K562 (cell line): ENCODE results near the gene ACTR3C. TPM values are rescaled to one million over a fixed set of nuclear protein-coding genes. Genes with fewer than 3 reads are reported as not detected.

Source experiments
- ATF1 ChIP-seq, 2 experiments: fragments of 450-650 bp in 1 of 2; IDR thresholded peaks; 2 replicates each; pipeline ENCODE4 v1.6.1; 2016; ENCODE audit warnings: missing compliant biosample characterization in 1 of 2, missing genetic modification characterization in 1 of 2
- BCL6 ChIP-seq: fragments of 250-450 bp; sonication (Bioruptor Pico); IDR thresholded peaks from 2 replicates; pipeline ENCODE4 v1.4.0; 2020
- C11orf30 ChIP-seq: fragments of 450-650 bp; IDR thresholded peaks from 2 replicates; pipeline ENCODE4 v1.6.1; 2016; ENCODE audit warnings: low read depth, mild to moderate bottlenecking
- CBFA2T3 ChIP-seq: fragments of 450-650 bp; IDR thresholded peaks from 2 replicates; pipeline ENCODE4 v1.6.1; 2017
- CBX1 ChIP-seq: sonication (generic); IDR thresholded peaks from 2 replicates; pipeline ENCODE4 v1.6.1; 2016; ENCODE audit warnings: antibody characterized with exemption, low read depth, mild to moderate bottlenecking
- CHD2 ChIP-seq: IDR thresholded peaks from 2 replicates; pipeline ENCODE4 v1.6.1; 2011; ENCODE audit warnings: low read depth, low read length
- E2F3 ChIP-seq: fragments of 250-450 bp; sonication (Bioruptor Pico); IDR thresholded peaks from 2 replicates; pipeline ENCODE4 v1.4.0; 2020; ENCODE audit warnings: mild to moderate bottlenecking
- ESRRA ChIP-seq: fragments of 450-650 bp; IDR thresholded peaks from 2 replicates; pipeline ENCODE4 v1.6.1; 2014; ENCODE audit warnings: low read depth, mild to moderate bottlenecking, moderate library complexity, borderline replicate concordance
- HDAC1 ChIP-seq, 2 experiments: fragments of 450-650 bp; IDR thresholded peaks; 2 replicates each; pipeline ENCODE4 v1.6.1; 2016 to 2017; ENCODE audit warnings: inconsistent platforms in 1 of 2, mild to moderate bottlenecking in 1 of 2, moderate library complexity in 1 of 2
- HMG20A ChIP-seq: fragments of 450-650 bp; formaldehyde crosslinking; conservative IDR thresholded peaks from 2 replicates; pipeline ENCODE4 v1.4.0; 2020; ENCODE audit warnings: mild to moderate bottlenecking, mixed read lengths
- ILF3 ChIP-seq: fragments of 450-650 bp; IDR thresholded peaks from 2 replicates; pipeline ENCODE4 v1.6.1; 2018; ENCODE audit warnings: antibody characterized with exemption, mild to moderate bottlenecking, moderate library complexity, borderline replicate concordance
- IRF2 ChIP-seq: sonication (generic); formaldehyde crosslinking; IDR thresholded peaks from 2 replicates; pipeline ENCODE4 v1.8.1; 2022; ENCODE audit warnings: mild to moderate bottlenecking, missing genetic modification reagents
- KDM1A ChIP-seq, 2 experiments: fragments of 450-650 bp; IDR thresholded peaks; 2 replicates each; pipeline ENCODE4 v1.6.1; 2016; ENCODE audit warnings: mild to moderate bottlenecking in 2 of 2
- MTA3 ChIP-seq: fragments of 450-650 bp; formaldehyde crosslinking; IDR thresholded peaks from 2 replicates; pipeline ENCODE4 v1.6.1; 2017; ENCODE audit warnings: mild to moderate bottlenecking, borderline replicate concordance
- MYC ChIP-seq, 2 experiments: fragments of 250-450 bp in 1 of 2; sonication (Bioruptor Pico) in 1 of 2; IDR thresholded peaks; 2 replicates each; pipeline versions ENCODE4 v1.5.1 to v1.6.1; 2012 to 2021; ENCODE audit warnings: low read depth in 2 of 2, borderline replicate concordance in 1 of 2, improper control_type of control experiment in 1 of 2, low read length in 1 of 2, mild to moderate bottlenecking in 1 of 2, moderate library complexity in 1 of 2
- NBN ChIP-seq: fragments of 450-650 bp; IDR thresholded peaks from 2 replicates; pipeline ENCODE4 v1.6.1; 2016; ENCODE audit warnings: low read depth, mild to moderate bottlenecking
- NCOR1 ChIP-seq: fragments of 450-650 bp; IDR thresholded peaks from 2 replicates; pipeline ENCODE4 v1.6.1; 2016; ENCODE audit warnings: mild to moderate bottlenecking, moderate library complexity
- NFE2 ChIP-seq: IDR thresholded peaks from 2 replicates; pipeline ENCODE4 v1.6.1; 2014; ENCODE audit warnings: antibody characterized with exemption, low read depth
- NFIC ChIP-seq: fragments of 450-650 bp; IDR thresholded peaks from 2 replicates; pipeline ENCODE4 v1.6.1; 2017; ENCODE audit warnings: mild to moderate bottlenecking, inconsistent platforms
- NR2C1 ChIP-seq, 2 experiments: fragments of 450-650 bp; IDR thresholded peaks; 2 replicates each; pipeline ENCODE4 v1.6.1; 2017; ENCODE audit warnings: mild to moderate bottlenecking in 2 of 2, antibody characterized with exemption in 1 of 2, inconsistent platforms in 1 of 2, missing compliant biosample characterization in 1 of 2, missing genetic modification characterization in 1 of 2
- SLC30A9 ChIP-seq: fragments of 250-450 bp; sonication (Bioruptor Pico); IDR thresholded peaks from 2 replicates; pipeline ENCODE4 v1.8.0; 2022; ENCODE audit warnings: mild to moderate bottlenecking, moderate library complexity
- WHSC1 ChIP-seq: IDR thresholded peaks from one replicate; pipeline ENCODE4 v1.6.1; 2012; ENCODE audit warnings: low read length, control low read depth, inconsistent platforms
- ZBTB1 ChIP-seq: sonication (generic); formaldehyde crosslinking; IDR thresholded peaks from 2 replicates; pipeline ENCODE4 v1.8.1; 2023; ENCODE audit warnings: missing genetic modification reagents, low read depth, mild to moderate bottlenecking, borderline replicate concordance
- ZFP36 ChIP-seq: fragments of 150-350 bp; IDR thresholded peaks from 2 replicates; pipeline ENCODE4 v1.6.1; 2018; ENCODE audit warnings: low read length, low read depth; ENCODE audit not compliant: partially characterized antibody
- ZKSCAN1 ChIP-seq: fragments of 150-350 bp; IDR thresholded peaks from 2 replicates; pipeline ENCODE4 v1.6.1; 2016; ENCODE audit warnings: low read depth, low read length
- ZNF140 ChIP-seq: fragments of 250-450 bp; sonication (Bioruptor Pico); IDR thresholded peaks from 2 replicates; pipeline ENCODE4 v1.8.0; 2021; ENCODE audit warnings: moderate library complexity, mild to moderate bottlenecking, inconsistent platforms
- ZNF431 ChIP-seq: sonication (generic); formaldehyde crosslinking; IDR thresholded peaks from 2 replicates; pipeline ENCODE4 v1.8.0; 2022; ENCODE audit warnings: mild to moderate bottlenecking, missing genetic modification reagents
- ZNF583 ChIP-seq: fragments of 250-450 bp; sonication (Bioruptor Pico); IDR thresholded peaks from 2 replicates; pipeline ENCODE4 v1.4.0; 2020
- polyA plus RNA-seq, 8 experiments: library from polyadenylated mRNA; depleted of rRNA in 4 of 8; stranded (reverse) in 5 of 8; unstranded in 3 of 8; fragments of >200 nt; fragmentation: Nextera tagmentation in 2 of 8; fragmentation: Illumina TruSeq in 1 of 8; extraction: Ambion mirVana in 2 of 8; extraction: Trizol in 1 of 8; gene quantifications; 2 replicates each; pipeline versions ENCODE4 v1.2.1 to v1.2.3, GENCODE V29; 2011 to 2014; ENCODE audit warnings: inconsistent platforms in 1 of 8, missing spikeins in 1 of 8
- total RNA-seq, 7 experiments: library from RNA; depleted of rRNA in 6 of 7; stranded (reverse); fragments of >200 nt in 6 of 7; fragmentation: Illumina TruSeq in 2 of 7; extraction: Trizol in 2 of 7; gene quantifications; 2 replicates each; pipeline versions ENCODE4 v1.2.1 to v1.2.3, GENCODE V29; 2011 to 2021; ENCODE audit warnings: low replicate concordance in 1 of 7
- TF ChIP-seq, protein P1 (sequence below): fragments of 250-450 bp; sonication (Bioruptor Pico); IDR thresholded peaks from 2 replicates; pipeline ENCODE4 v1.4.0; 2020; ENCODE audit warnings: mild to moderate bottlenecking, moderate library complexity
- TF ChIP-seq, protein P2 (sequence below): sonication (generic); IDR thresholded peaks from 2 replicates; pipeline ENCODE4 v1.6.1; 2016

Gene ACTR3C
- total and polyA plus RNA-seq, 9 of the 15 experiments (the other 6 are each of a cell fraction or from before 2014, with no cell fraction given), result 9.0 to 35.4 (median 13.3) TPM

DNA sequence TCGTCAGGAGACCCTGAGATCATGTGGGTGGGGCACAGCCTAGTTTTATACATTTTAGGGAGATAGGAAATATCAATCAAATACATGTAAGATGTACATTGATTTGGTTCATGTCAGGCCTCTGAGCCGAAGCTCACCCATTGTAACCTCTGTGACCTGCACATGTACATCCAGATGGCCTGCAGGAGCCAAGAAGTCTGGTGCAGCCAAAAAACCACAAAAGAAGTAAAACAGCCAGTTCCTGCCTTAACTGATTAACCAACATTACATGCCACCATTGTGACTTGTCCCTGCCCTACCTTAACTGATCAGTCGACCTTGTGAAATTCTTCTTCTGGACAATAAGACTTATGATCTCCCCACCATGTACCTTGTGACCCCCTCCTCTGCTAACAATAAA, 16.2 kb downstream of the ACTR3C start (continued):
- TF ChIP-seq, protein P1, sequence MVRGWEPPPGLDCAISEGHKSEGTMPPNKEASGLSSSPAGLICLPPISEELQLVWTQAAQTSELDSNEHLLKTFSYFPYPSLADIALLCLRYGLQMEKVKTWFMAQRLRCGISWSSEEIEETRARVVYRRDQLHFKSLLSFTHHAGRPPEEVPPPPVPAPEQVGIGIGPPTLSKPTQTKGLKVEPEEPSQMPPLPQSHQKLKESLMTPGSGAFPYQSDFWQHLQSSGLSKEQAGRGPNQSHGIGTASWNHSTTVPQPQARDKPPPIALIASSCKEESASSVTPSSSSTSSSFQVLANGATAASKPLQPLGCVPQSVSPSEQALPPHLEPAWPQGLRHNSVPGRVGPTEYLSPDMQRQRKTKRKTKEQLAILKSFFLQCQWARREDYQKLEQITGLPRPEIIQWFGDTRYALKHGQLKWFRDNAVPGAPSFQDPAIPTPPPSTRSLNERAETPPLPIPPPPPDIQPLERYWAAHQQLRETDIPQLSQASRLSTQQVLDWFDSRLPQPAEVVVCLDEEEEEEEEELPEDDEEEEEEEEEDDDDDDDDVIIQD, result no peak
- TF ChIP-seq ILF3, result no peak
- peak; percentile 50 for TF ChIP-seq CBFA2T3
- TF ChIP-seq HMG20A (CRISPR knock-in tag), result no peak
- 0 out of 2 replicates have a peak, but pooled peaks have one; percentile 7 for TF ChIP-seq MYC (IDR thresholded peaks at IDR 0.05; ENCODE audit: low read depth, low read length)
- TF ChIP-seq MYC (CRISPR knock-in tag; IDR thresholded peaks at IDR 0.05; ENCODE audit: borderline replicate concordance, low read depth), result no peak
- 0 out of 2 replicates have a peak, but pooled peaks have one; percentile 30 for TF ChIP-seq MTA3
- TF ChIP-seq HDAC1 (IDR thresholded peaks at IDR 0.05), result peak; percentile 21 to 86; a peak in 2 of 4 replicates
- no peak for TF ChIP-seq NFE2
- TF ChIP-seq ZNF140 (CRISPR knock-in tag), result no peak
- no peak for TF ChIP-seq BCL6
- no peak for TF ChIP-seq ZBTB1 (CRISPR knock-in tag)
- no peak for TF ChIP-seq CHD2
- TF ChIP-seq NBN, result no peak
- peak; percentile 78; the same call in 1 of the 2 replicates for TF ChIP-seq CBX1
- TF ChIP-seq NCOR1, result 0 out of 2 replicates have a peak, but pooled peaks have one; percentile 23
- no peak for TF ChIP-seq ZNF583 (CRISPR knock-in tag)
- 0 out of 2 replicates have a peak, but pooled peaks have one; percentile 17 for TF ChIP-seq NR2C1 (IDR thresholded peaks at IDR 0.05)
- peak; percentile 66 for TF ChIP-seq NR2C1 (tag; IDR thresholded peaks at IDR 0.05)
- TF ChIP-seq ZFP36, result no peak
- TF ChIP-seq, protein P2, sequence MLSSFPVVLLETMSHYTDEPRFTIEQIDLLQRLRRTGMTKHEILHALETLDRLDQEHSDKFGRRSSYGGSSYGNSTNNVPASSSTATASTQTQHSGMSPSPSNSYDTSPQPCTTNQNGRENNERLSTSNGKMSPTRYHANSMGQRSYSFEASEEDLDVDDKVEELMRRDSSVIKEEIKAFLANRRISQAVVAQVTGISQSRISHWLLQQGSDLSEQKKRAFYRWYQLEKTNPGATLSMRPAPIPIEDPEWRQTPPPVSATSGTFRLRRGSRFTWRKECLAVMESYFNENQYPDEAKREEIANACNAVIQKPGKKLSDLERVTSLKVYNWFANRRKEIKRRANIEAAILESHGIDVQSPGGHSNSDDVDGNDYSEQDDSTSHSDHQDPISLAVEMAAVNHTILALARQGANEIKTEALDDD, result peak; percentile 66
- TF ChIP-seq ESRRA, result peak; percentile 78; the same call in 1 of the 2 replicates
- no peak for TF ChIP-seq IRF2 (CRISPR knock-in tag)
- TF ChIP-seq ATF1 (CRISPR knock-in tag; IDR thresholded peaks at IDR 0.05), result no peak
- TF ChIP-seq ATF1 (tag; IDR thresholded peaks at IDR 0.05), result no peak
- peak; percentile 38 for TF ChIP-seq WHSC1
- TF ChIP-seq C11orf30, result no peak
- TF ChIP-seq NFIC, result peak; percentile 21; the same call in 1 of the 2 replicates
- TF ChIP-seq E2F3 (CRISPR knock-in tag), result no peak
- TF ChIP-seq KDM1A (IDR thresholded peaks at IDR 0.05), result peak in 1 of 2 experiments; percentile 24; a peak in 1 of 4 replicates
- peak; percentile 14; the same call in 1 of the 2 replicates for TF ChIP-seq ZKSCAN1
- TF ChIP-seq SLC30A9 (CRISPR knock-in tag), result no peak
- TF ChIP-seq ZNF431 (CRISPR knock-in tag), result no peak
